Lower leg skin (tissue), 4 donors: ENCODE data around the gene TMEM120A. TPM values are rescaled to one million over a fixed set of nuclear protein-coding genes. Genes with fewer than 3 reads are reported as not detected.

Source experiments
- DNase-seq, 2 donors: peaks; one replicate each; pipeline ENCODE4 v3.0.0-alpha.2; 2019; ENCODE audit warnings: low spot score in 2 of 2
- H3K4me3 ChIP-seq: fragments of 200-600 bp; sonication (generic); 2 replicates; pipeline ENCODE4 v1.5.1; 2017; ENCODE audit warnings: mild to moderate bottlenecking, low read depth; ENCODE audit not compliant: poor library complexity, severe bottlenecking
- CTCF ChIP-seq, 3 donors: fragments of 450-650 bp; IDR thresholded peaks; one replicate each; pipeline ENCODE4 v1.5.1; 2016; ENCODE audit warnings: antibody characterized with exemption in 3 of 3, mild to moderate bottlenecking in 3 of 3, moderate library complexity in 2 of 3
- POLR2A ChIP-seq, 2 donors: fragments of 450-650 bp; IDR thresholded peaks; one replicate each; pipeline ENCODE4 v1.6.1; 2016 to 2017; ENCODE audit warnings: antibody characterized with exemption in 2 of 2, mild to moderate bottlenecking in 1 of 2, moderate library complexity in 1 of 2
- WGBS, 2 donors: methylation state at CpG; one replicate each; pipeline ENCODE4 v1.1.5; 2018; 5-methylcytosine and 5-hydroxymethylcytosine counted together
- intact Hi-C: fragments of 100-400 bp; cut with DNase I; formaldehyde crosslinking; loops from one replicate; pipeline ENCODE4 v1.15.0; 2023; ENCODE audit warnings: low total_unique reads
- total RNA-seq, 4 donors: library from RNA; depleted of rRNA; stranded (reverse); fragments of >200 nt; gene quantifications; one replicate each; pipeline ENCODE4 v1.1.0, GENCODE V29; 2016

Gene TMEM120A
- total RNA-seq, 4 donors from 2014 or later, result 17.7 to 37.4 (median 27.6) TPM

GRCh38 chr7:75967055-75967454 lies 27.3 kb downstream of the TMEM120A start:
- WGBS, 2 donors, result 81 to 85% methylated on average over 11 of the region's 11 CpGs
- intact Hi-C loops, result no loop called here
- TF ChIP-seq POLR2A (IDR thresholded peaks at IDR 0.05) (no peak), CTCF (IDR thresholded peaks at IDR 0.05) (no peak)
- H3K4me3 ChIP-seq, result no peak overlapping the region
- no peak for DNase-seq

GRCh38 chr7:75966190-75966961 lies 28.0 kb downstream of the TMEM120A start:
- intact Hi-C loops, result no loop called here
- WGBS, 2 donors, result 41 to 62% methylated on average over 26 of the region's 26 CpGs
- no peak overlapping the region for H3K4me3 ChIP-seq
- no peak for TF ChIP-seq POLR2A (IDR thresholded peaks at IDR 0.05)
- TF ChIP-seq CTCF (IDR thresholded peaks at IDR 0.05), result no peak
- DNase-seq, result peak; percentile 62 to 88

GRCh38 chr7:75965617-75966016 lies 28.8 kb downstream of the TMEM120A start:
- no peak for TF ChIP-seq CTCF (IDR thresholded peaks at IDR 0.05)
- TF ChIP-seq POLR2A (IDR thresholded peaks at IDR 0.05), result no peak
- no peak overlapping the region for H3K4me3 ChIP-seq
- WGBS, 2 donors, result 64 to 69% methylated on average over 10 to 12 of the region's 13 CpGs
- intact Hi-C loops, result no loop called here
- no peak for DNase-seq

GRCh38 chr7:75963381-75963995 lies 30.9 kb downstream of the TMEM120A start:
- no peak overlapping the region for H3K4me3 ChIP-seq
- DNase-seq, result no peak
- TF ChIP-seq CTCF (IDR thresholded peaks at IDR 0.05) (no peak), POLR2A (IDR thresholded peaks at IDR 0.05) (no peak)
- 76 to 81% methylated on average over 7 to 9 of the region's 9 CpGs for WGBS, 2 donors
- intact Hi-C loops, result no loop called here

- intact Hi-C loops, result no loop called here
- no peak overlapping the region for H3K4me3 ChIP-seq
- 54 to 55% methylated on average over 18 of the region's 18 CpGs for WGBS, 2 donors
- TF ChIP-seq CTCF (IDR thresholded peaks at IDR 0.05) (no peak), POLR2A (IDR thresholded peaks at IDR 0.05) (no peak)
- DNase-seq, result no peak
Measured at GRCh38 chr7:75962607-75963380, 31.6 kb downstream of the TMEM120A start.
